LNCaP clone FGC (cell line): ENCODE measurements around the gene PYGB.
A peak's percentile ranks its signal among the peaks of the same experiment; 100 is the strongest.
"Not testable (repeated sequence)": the region's sequence is repeated elsewhere in the genome, so short reads cannot be mapped to it uniquely, and the experiment has no call there.

Source experiments
- DNase-seq: peaks from one replicate; pipeline ENCODE4 v3.0.0-alpha.2; 2011; ENCODE audit warnings: low read depth
- H3K4me3 ChIP-seq: 2 replicates; pipeline ENCODE4 v1.5.1; 2011; ENCODE audit warnings: mild to moderate bottlenecking, low read depth, low read length, control low read depth
- CTCF ChIP-seq: IDR thresholded peaks from 2 replicates; pipeline ENCODE4 v1.5.1; 2012; ENCODE audit warnings: mild to moderate bottlenecking; ENCODE audit not compliant: control insufficient read depth, insufficient read depth; ENCODE audit errors: extremely low read depth

The PYGB gene

GRCh38 chr20:25233016-25233772 lies 14.7 kb upstream of the PYGB start:
- H3K4me3 ChIP-seq, result peak overlapping the region; percentile 22; the same call in 1 of the 2 replicates
- DNase-seq, result peak; percentile 94
- no peak for TF ChIP-seq CTCF

DNA sequence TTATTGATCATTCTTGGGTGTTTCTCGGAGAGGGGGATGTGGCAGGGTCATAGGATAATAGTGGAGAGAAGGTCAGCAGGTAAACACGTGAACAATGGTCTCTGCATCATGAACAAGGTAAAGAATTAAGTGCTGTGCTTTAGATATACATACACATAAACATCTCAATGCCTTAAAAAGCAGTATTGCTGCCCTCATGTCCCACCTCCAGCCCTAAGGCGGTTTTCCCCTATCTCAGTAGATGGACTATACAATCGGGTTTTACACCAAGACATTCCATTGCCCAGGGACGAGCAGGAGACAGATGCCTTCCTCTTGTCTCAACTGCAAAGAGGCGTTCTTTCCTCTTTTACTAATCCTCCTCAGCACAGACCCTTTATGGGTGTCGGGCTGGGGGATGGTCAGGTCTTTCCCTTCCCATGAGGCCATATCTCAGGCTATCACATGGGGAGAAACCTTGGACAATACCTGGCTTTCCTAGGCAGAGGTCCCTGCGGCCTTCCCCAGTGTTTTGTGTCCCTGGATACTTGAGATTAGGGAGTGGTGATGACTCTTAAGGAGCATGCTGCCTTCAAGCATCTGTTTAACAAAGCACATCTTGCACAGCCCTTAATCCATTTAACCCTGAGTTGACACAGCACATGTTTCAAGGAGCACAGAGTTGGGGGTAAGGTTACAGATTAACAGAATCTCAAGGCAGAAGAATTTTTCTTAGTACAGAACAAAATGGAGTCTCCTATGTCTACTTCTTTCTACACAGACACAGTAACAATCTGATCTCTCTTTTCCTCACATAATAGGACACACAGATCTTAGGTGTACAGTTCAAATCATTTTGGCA lies 13.7 kb upstream of the PYGB start:
- H3K4me3 ChIP-seq, DNase-seq: not testable (repeated sequence)

- no peak overlapping the region for H3K4me3 ChIP-seq
- no peak for TF ChIP-seq CTCF
- DNase-seq, result no peak
Observed at GRCh38 chr20:25236450-25237304, 11.2 kb upstream of the PYGB start.

- no peak overlapping the region for H3K4me3 ChIP-seq
- no peak for TF ChIP-seq CTCF
- DNase-seq, result no peak
Observed at GRCh38 chr20:25237610-25238318, 10.1 kb upstream of the PYGB start.

- no peak for DNase-seq
- H3K4me3 ChIP-seq, result no peak overlapping the region
- TF ChIP-seq CTCF, result no peak
Observed at GRCh38 chr20:25238319-25239037, 9.4 kb upstream of the PYGB start.

GRCh38 chr20:25239387-25240370 lies 8.2 kb upstream of the PYGB start:
- no peak for TF ChIP-seq CTCF
- no peak for DNase-seq
- no peak overlapping the region for H3K4me3 ChIP-seq

DNA sequence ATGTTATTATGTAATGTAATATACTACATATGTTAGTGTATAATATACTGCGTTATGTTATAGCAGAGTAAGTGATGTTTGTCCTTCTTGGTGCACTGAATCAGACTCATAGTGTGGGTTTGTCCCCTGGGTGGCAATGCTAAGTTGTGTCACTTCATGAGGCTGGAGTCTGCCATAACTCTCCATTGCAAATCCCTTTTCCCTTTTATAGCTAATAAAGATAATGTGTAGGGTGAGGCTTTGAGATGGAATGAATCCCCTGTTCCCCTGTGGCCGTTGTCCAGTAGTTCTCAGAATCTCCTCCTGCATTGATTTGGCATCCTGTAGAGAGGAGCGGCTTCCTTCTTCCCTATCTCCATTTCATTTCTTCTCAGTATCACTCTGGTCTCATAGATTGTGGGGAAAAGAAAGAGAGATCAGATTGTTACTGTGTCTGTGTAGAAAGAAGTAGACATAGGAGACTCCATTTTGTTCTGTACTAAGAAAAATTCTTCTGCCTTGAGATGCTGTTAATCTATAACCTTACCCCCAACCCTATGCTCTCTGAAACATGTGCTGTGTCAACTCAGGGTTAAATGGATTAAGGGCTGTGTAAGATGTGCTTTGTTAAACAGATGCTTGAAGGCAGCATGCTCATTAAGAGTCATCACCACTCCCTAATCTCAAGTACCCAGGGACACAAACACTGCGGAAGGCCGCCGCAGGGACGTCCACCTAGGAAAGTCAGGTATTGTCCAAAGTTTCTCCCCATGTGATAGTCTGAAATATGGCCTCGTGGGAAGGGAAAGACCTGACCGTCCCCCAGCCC lies 6.8 kb upstream of the PYGB start:
- not testable (repeated sequence) for H3K4me3 ChIP-seq, DNase-seq

GRCh38 chr20:25241659-25241955 lies 6.3 kb upstream of the PYGB start:
- not testable (repeated sequence) for H3K4me3 ChIP-seq

More at GRCh38 chr20:25241659-25241955, 6.3 kb upstream of the PYGB start:
- DNase-seq, result not testable (repeated sequence)
